HG03442 (cell line): ENCODE data around the gene FOXI2.

ENCODE experiments used
- ATAC-seq: cut with Tn5 transposase; IDR thresholded peaks from one replicate; pipeline ENCODE4 v1.9.1; 2021; ENCODE audit warnings: mild to moderate bottlenecking, moderate library complexity; ENCODE audit not compliant: unreplicated experiment

The FOXI2 gene

DNA sequence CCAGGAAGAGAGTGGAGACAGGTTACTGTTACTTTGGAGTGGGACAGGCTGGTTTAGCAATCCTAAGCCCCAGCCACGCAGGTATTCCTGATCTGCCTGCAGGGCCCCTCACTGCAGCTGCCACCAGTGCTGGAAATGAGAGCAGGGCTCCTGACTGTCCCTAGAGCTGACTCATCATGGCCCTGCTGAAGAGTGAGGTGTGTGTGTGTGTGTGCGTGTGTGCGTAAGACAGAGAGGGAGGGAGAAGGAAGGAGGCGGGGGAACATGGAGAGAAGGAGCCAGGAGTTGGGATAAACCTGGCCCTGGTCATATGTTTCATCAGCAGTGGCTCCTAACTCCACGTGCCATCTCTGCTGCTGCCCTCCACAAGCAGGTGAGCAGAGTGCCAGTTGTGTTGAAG is 3.6 kb downstream of the FOXI2 start:
- ATAC-seq = no peak

DNA sequence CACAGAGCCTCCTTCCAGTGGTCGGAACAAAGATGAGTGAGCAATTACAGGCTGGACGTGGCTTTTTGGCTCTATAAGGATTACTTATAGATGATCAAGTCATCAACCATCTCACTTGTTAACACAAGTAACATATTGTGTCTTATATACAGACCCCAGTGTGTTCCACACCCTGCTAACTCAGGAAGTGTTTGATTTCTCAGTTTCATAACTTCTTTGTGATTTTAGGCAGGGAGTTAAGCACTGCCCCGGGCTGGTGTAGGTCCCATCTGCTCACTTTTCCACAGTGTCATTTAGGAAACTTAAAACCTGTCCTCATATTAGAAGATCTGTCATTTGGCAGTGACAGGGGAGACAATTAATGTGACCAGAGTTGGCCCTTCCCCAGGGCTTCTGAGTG is 6.2 kb downstream of the FOXI2 start:
- no peak for ATAC-seq

DNA sequence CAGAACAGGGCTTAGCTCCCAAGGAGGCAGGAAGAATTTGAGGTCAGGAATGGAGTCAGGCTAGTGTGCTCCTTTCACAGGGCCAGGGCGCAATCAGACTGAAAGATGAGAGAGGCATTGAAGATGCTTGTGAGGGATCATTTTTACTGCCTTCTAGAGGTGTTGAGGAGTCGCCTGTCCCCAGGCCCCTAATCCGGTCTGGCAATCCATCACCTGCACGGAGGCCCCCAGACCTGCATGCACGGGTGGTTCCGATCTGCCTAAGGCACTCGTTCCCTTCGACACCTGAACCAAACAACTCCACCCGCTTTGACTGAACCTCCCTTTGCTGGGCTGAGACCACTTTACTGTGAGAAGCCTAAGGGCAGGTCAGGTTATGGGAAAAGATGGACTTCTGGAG is 8.0 kb downstream of the FOXI2 start:
- no peak for ATAC-seq

DNA sequence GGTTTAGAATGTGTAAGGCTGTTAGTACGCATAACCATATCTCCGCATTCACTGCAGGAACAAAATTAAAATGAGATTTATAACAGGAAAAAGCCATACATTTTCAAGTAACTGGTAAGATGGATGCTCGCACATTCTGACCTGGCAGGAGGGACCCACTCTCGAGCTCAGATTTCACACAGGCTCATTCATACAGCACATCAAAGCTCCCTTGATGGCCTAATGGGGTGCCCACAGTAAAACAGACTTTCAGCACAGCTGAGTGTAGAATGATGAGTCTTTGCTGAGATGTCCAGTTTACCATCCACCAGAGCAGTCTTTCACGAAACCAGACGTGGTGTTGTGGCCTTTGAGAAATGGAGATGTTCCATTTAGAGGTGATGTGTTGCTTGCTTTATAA is 8.9 kb downstream of the FOXI2 start:
- ATAC-seq = no peak

DNA sequence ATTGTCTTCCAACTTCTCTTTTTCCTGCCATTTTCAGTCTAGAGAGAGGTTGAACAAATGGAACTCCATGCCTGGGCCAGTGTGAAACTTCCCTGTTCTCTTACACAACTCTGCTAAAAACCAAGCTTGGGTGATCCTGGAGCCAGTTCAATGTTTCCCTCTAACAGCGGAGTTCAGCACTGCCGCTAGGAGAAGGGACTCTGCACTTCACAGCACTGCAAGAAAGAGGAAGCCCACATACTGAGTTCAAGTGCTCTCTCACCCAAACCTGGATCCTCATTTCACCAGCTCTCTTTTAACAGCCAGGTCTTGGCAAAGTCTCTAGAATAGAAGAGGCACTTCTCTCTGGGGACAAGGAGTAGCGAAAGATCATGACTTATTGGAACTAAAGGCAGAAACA is 18.8 kb downstream of the FOXI2 start:
- ATAC-seq = no peak

DNA sequence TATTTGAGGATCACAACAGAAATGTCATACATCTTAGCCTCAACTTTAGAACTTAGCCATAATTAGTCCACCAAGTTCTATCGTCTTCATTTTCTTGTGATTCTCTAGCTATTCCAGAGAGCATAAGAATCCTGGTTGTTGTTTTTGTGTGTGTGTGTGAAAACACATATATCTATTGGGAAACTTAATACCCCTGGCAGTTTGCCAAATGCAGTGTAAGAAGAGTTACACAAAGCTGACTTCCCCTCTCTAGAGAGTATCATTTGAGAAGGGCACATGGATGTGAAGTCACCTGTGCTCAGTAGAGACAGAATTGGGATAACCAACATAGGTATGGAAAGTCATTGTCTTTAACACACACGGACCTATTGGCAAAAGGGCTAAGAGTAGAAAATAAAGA is 19.3 kb downstream of the FOXI2 start:
- no peak for ATAC-seq

DNA sequence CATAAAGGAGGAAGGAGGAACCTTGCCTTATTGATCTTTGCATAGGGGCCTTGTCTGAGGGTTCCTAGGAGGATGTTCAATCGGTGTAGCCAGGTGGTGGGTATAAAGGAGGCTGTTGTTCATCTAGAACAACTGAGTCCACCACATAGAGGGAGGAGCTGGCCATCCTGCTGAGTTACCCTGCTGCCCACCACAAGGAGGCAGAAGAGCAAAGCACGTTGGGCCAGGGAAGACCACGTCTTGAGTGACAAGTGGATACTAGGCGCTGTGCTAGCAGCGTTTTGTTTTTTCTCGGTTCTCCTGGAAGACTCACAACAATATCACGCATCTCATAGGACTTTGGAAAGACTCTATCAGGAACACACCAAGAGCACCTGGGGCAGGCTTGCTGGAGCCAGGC is 20.0 kb downstream of the FOXI2 start:
- ATAC-seq = no peak

DNA sequence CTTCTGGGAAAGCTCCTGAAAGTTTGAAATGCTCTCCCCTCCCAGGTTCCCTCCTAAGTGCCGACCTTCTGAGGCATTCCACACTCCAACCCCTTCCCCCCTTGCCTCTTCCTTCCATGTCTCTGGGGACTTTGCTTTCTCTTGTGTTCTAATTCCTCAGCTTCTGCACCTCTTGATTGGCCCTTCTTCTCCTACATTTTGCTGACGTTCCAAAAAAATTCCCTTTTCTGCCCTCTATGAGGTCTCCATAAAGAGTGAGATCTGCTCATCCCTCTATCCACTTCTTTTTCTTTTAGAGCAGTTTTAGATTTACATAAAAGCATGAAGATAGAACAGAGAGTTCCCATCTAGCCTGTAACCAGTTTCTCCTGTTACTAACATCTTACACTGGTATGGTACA is 22.3 kb downstream of the FOXI2 start:
- ATAC-seq = no peak

DNA sequence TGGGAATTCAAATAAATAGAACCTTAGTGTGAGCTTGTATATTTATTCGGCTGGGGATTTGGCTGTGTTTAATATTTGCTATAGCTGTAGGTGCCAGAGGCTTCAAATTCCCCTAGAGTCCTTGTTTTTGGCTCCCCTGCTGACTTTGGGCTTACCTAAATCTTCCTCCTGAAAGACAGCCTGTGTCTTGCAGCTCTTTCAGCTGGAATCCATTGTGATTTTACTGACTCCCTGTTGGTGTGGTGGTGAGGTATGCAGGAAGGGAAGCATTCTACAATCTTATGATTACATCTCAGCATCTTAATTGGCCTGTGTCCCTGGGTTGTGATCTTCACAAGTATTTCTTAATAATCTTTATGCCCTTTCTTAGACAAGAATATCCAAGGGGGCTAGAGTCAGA is 25.9 kb downstream of the FOXI2 start:
- ATAC-seq = no peak

DNA sequence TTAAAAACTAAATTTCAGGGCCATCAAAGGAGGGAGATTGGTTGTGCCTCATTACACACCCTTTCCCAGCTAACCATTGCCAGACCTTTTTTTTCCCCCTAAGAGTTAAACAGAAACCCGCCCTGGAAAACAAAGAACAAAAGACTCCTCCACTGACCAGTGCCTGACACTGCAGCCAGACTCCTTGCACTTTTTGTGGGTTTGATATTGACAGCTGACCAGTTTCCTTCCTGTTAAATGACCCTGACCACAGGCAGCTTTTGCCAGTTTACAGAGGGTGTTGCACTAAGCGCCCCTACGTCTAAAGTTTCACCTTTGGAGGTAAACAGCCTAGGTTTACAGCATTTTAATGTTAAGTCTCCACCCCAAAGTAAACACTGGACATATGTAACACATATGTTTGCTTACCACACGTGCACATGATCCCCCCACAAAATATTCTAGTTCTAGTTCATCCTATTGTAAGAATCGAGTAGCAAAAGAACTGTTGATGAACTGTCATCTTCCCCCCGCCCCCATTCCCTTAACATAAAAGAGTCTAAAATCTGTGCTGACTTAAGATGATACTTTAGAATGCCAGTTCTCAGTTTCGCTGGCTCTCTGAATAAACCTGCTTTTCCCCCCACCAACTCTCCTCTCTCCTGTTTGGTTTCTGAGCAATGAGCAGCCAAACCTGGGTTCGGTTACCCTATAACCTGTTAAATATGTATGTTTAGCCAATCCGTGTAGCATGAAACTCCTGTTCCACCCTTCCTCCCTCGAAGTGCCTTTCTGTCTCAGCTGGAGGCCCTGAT is 38.0 kb downstream of the FOXI2 start:
- ATAC-seq = no peak

DNA sequence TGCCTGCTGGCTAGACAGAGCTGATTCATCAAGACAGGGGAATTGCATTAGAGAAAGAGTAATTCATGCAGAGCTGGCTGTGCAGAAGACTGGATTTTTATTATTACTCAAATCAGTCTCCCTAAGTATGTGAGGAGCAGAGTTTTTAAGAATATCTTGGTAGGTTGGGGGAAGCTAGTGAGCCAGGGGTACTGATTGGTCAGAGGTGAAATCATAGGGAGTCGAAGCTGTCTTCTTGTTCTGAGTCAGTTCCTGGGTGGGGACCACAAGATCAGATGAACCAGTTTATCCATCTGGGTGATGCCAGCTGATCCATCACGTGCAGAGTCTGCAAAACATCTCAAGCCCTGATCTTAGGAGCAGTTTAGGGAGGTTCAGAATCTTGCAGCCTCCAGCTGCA is 39.8 kb downstream of the FOXI2 start:
- no peak for ATAC-seq

DNA sequence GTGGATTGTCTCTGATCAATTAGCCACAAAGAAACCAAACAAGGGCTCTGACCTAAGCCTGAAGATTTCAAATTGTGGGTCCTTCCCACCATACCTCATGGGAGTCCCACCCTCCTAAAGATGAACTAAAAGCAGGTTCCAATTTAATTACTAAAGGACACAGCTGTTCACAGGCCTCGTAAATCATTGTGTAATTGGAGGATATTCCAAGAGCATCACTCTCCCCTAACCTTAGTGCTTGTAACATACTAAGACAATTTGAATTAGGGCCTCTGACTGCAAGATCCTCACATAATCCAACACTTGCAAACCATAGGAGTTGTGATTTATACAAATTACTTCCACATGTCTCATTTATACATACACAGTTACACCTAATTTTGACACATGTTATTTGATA is 44.4 kb downstream of the FOXI2 start:
- no peak for ATAC-seq

DNA sequence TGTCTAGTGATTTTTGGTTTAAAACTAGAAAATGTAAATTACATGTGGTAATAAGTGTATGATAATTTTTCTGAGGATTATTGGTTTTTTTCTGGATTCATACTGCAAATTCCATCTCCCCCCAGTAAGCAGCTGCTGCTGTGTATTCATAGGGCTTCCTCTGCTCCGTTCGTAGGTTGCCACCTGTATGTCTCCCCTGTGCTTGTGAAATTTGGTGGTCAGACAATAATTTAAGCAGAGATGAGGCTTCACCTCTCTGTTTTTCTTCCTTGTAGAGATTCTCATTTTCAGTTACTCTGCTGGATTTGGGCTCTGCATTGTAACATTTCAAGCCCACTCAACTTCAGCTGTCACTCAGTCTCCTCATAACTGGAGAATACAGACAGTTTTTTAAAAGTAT is 50.9 kb downstream of the FOXI2 start:
- no peak for ATAC-seq

DNA sequence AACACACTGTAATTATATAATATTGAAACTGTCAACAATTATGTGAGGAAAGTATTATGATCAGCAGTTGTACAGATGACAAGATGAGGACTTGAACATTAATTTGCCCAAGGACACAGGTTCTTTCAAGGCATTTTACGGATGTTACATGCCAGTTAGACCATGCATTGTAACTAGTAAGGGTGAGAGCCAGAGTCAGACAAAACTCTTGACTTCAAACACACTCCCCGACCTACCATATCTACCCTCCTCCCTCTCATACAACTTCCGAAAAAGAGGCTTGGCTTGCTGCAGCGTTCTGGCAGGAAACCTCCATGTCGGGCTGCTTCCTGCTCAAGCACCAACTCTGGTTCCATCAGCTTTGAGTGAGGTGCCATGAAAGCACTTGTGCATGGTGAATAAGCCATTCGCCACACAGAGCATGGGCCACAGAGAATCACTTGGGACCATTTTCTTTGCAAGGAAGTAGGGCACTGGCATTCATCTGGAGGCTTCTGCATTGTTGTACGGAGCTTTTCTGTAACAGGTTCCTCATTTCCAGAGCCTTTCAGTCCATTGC is 53.2 kb downstream of the FOXI2 start:
- no peak for ATAC-seq
